HepG2 (cell line): ENCODE results near the gene SRSF10. TPM values are rescaled to one million over a fixed set of nuclear protein-coding genes. Genes with fewer than 3 reads are reported as not detected.

Experiments used
- E2F5 ChIP-seq: sonication (generic); formaldehyde crosslinking; conservative IDR thresholded peaks from 2 replicates; pipeline ENCODE4 v1.4.0; 2020; ENCODE audit warnings: missing genetic modification reagents
- HMGXB4 ChIP-seq, 2 experiments: sonication (generic) in 1 of 2; formaldehyde crosslinking in 1 of 2; IDR thresholded peaks; 2 replicates each; pipeline versions ENCODE4 v1.4.0 to v1.6.1; 2018 to 2020; ENCODE audit warnings: missing genetic modification reagents in 2 of 2, borderline replicate concordance in 1 of 2, low read depth in 1 of 2, mild to moderate bottlenecking in 1 of 2, missing biosample characterization in 1 of 2
- PATZ1 ChIP-seq: sonication (generic); formaldehyde crosslinking; IDR thresholded peaks from 2 replicates; pipeline ENCODE4 v1.4.0; 2020; ENCODE audit warnings: missing genetic modification reagents
- SMYD3 ChIP-seq: sonication (generic); formaldehyde crosslinking; IDR thresholded peaks from 2 replicates; pipeline ENCODE4 v1.8.1; 2023; ENCODE audit warnings: mild to moderate bottlenecking, missing genetic modification reagents
- SRF ChIP-seq: IDR thresholded peaks from 2 replicates; pipeline ENCODE4 v1.6.1; 2011; ENCODE audit warnings: mild to moderate bottlenecking, low read depth, low read length, moderate library complexity
- STAT6 ChIP-seq: sonication (generic); formaldehyde crosslinking; IDR thresholded peaks from 2 replicates; pipeline ENCODE4 v1.4.0; 2020; ENCODE audit warnings: missing genetic modification reagents, mild to moderate bottlenecking, borderline replicate concordance
- TMF1 ChIP-seq: sonication (generic); formaldehyde crosslinking; IDR thresholded peaks from 2 replicates; pipeline ENCODE4 v1.8.1; 2022; ENCODE audit warnings: low read depth, missing genetic modification reagents
- ZFP36L2 ChIP-seq: sonication (generic); formaldehyde crosslinking; IDR thresholded peaks from 2 replicates; pipeline ENCODE4 v1.4.0; 2020; ENCODE audit warnings: missing genetic modification reagents
- ZNF3 ChIP-seq: IDR thresholded peaks from 2 replicates; pipeline ENCODE4 v1.7.0; 2017; ENCODE audit warnings: inconsistent platforms
- ZNF589 ChIP-seq: sonication (generic); formaldehyde crosslinking; conservative IDR thresholded peaks from 2 replicates; pipeline ENCODE4 v1.8.0; 2022; ENCODE audit warnings: mild to moderate bottlenecking, moderate library complexity, missing genetic modification reagents
- polyA plus RNA-seq, 8 experiments: library from polyadenylated mRNA; depleted of rRNA in 3 of 8; stranded (reverse) in 7 of 8; unstranded in 1 of 8; fragments of >200 nt; fragmentation: Illumina TruSeq in 4 of 8; extraction: Trizol in 4 of 8; gene quantifications; 2 replicates each; pipeline versions ENCODE4 v1.2.1 to v1.2.3, GENCODE V29; 2011 to 2016; ENCODE audit warnings: low read depth in 4 of 8, missing spikeins in 1 of 8, mixed read lengths in 1 of 8; ENCODE audit not compliant: insufficient read depth in 1 of 8
- total RNA-seq, 5 experiments: library from RNA; depleted of rRNA; stranded (reverse); fragments of >200 nt; fragmentation: Illumina TruSeq; extraction: Trizol; gene quantifications; 2 replicates each; pipeline ENCODE4 v1.2.3, GENCODE V29; 2016; ENCODE audit warnings: low read depth in 1 of 5
- TF ChIP-seq, protein P1 (sequence below): sonication (generic); formaldehyde crosslinking; IDR thresholded peaks from one replicate; pipeline ENCODE4 v1.5.1; 2020; ENCODE audit warnings: mild to moderate bottlenecking, missing genetic modification reagents; ENCODE audit errors: not compliant biosample characterization

Gene SRSF10
- total and polyA plus RNA-seq, 2 of the 13 experiments (the other 11 are each of a cell fraction or from before 2014, with no cell fraction given): 126 to 186 TPM

GRCh38 chr1:24021403-24022266 lies 41.5 kb upstream of the SRSF10 start (continued):
- peak; percentile 91 for TF ChIP-seq PATZ1 (CRISPR knock-in tag)
- TF ChIP-seq ZFP36L2 (CRISPR knock-in tag): no peak
- TF ChIP-seq TMF1: 0 out of 2 replicates have a peak, but pooled peaks have one; percentile 6
- no peak; the same call in 1 of the 2 replicates for TF ChIP-seq STAT6 (CRISPR knock-in tag)
- TF ChIP-seq, protein P1, sequence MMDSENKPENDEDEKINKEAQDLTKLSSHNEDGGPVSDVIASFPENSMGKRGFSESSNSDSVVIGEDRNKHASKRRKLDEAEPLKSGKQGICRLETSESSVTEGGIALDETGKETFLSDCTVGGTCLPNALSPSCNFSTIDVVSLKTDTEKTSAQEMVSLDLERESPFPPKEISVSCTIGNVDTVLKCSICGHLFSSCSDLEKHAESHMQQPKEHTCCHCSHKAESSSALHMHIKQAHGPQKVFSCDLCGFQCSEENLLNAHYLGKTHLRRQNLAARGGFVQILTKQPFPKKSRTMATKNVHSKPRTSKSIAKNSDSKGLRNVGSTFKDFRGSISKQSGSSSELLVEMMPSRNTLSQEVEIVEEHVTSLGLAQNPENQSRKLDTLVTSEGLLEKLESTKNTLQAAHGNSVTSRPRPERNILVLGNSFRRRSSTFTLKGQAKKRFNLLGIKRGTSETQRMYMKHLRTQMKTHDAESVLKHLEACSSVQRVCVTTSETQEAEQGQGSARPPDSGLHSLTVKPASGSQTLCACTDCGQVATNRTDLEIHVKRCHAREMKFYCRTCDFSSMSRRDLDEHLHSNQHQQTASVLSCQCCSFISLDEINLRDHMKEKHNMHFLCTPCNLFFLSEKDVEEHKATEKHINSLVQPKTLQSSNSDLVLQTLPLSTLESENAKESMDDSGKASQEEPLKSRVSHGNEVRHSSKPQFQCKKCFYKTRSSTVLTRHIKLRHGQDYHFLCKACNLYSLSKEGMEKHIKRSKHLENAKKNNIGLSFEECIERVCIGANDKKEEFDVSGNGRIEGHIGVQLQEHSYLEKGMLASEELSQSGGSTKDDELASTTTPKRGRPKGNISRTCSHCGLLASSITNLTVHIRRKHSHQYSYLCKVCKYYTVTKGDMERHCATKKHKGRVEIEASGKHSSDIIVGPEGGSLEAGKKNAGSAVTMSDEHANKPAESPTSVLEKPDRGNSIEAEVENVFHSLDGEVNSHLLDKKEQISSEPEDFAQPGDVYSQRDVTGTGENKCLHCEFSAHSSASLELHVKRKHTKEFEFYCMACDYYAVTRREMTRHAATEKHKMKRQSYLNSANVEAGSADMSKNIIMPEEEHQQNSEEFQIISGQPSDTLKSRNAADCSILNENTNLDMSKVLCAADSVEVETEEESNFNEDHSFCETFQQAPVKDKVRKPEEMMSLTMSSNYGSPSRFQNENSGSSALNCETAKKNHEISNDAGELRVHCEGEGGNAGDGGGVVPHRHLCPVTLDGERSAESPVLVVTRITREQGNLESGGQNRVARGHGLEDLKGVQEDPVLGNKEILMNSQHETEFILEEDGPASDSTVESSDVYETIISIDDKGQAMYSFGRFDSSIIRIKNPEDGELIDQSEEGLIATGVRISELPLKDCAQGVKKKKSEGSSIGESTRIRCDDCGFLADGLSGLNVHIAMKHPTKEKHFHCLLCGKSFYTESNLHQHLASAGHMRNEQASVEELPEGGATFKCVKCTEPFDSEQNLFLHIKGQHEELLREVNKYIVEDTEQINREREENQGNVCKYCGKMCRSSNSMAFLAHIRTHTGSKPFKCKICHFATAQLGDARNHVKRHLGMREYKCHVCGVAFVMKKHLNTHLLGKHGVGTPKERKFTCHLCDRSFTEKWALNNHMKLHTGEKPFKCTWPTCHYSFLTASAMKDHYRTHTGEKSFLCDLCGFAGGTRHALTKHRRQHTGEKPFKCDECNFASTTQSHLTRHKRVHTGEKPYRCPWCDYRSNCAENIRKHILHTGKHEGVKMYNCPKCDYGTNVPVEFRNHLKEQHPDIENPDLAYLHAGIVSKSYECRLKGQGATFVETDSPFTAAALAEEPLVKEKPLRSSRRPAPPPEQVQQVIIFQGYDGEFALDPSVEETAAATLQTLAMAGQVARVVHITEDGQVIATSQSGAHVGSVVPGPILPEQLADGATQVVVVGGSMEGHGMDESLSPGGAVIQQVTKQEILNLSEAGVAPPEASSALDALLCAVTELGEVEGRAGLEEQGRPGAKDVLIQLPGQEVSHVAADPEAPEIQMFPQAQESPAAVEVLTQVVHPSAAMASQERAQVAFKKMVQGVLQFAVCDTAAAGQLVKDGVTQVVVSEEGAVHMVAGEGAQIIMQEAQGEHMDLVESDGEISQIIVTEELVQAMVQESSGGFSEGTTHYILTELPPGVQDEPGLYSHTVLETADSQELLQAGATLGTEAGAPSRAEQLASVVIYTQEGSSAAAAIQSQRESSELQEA: no peak
- no peak for TF ChIP-seq E2F5 (CRISPR knock-in tag)
- TF ChIP-seq SMYD3 (CRISPR knock-in tag): no peak
- no peak for TF ChIP-seq ZNF3 (CRISPR knock-in tag)
- TF ChIP-seq SRF: no peak
- no peak; the same call in 1 of the 2 replicates for TF ChIP-seq ZNF589 (CRISPR knock-in tag)
- TF ChIP-seq HMGXB4 (CRISPR knock-in tag; IDR thresholded peaks at IDR 0.05; ENCODE audit: borderline replicate concordance in 1 of 2, low read depth in 1 of 2): peak; percentile 34 to 43; a peak in 1 of 4 replicates
